Stimulated activated effector memory CD8-positive, alpha-beta T cell treated with anti-CD3 and anti-CD28 coated beads, Interleukin-12 subunit alpha, Interleukin-12 subunit beta, amount 100 ng/mL, for 72 hours (primary cell): ENCODE results near the gene OSBPL5.
A peak's percentile ranks its signal among the peaks of the same experiment; 100 is the strongest.
"Not testable (repeated sequence)": the region's sequence is repeated elsewhere in the genome, so short reads cannot be mapped to it uniquely, and the experiment has no call there.

Experiments
- ATAC-seq: fragments of 150-1000 bp; cut with Tn5 transposase; 2 replicates; pipeline ENCODE4 v1.10.0; 2021
- DNase-seq, 2 donors: peaks; one replicate each; pipeline ENCODE4 v3.0.0; 2021 to 2022; ENCODE audit warnings: low spot score in 2 of 2
- H3K27ac Mint-ChIP-seq: one replicate; pipeline ENCODE4 v1.8.0; 2022; ENCODE audit warnings: mild to moderate bottlenecking, mixed read lengths
- H3K36me3 Mint-ChIP-seq: one replicate; pipeline ENCODE4 v1.8.0; 2022; ENCODE audit warnings: mild to moderate bottlenecking, mixed read lengths
- H3K4me1 Mint-ChIP-seq: one replicate; pipeline ENCODE4 v1.8.0; 2022; ENCODE audit warnings: mixed read lengths
- H3K4me3 Mint-ChIP-seq: one replicate; pipeline ENCODE4 v1.8.0; 2022; ENCODE audit warnings: mild to moderate bottlenecking, mixed read lengths
- H3K9me3 Mint-ChIP-seq: one replicate; pipeline ENCODE4 v1.8.0; 2022; ENCODE audit warnings: mixed read lengths

Gene OSBPL5

DNA sequence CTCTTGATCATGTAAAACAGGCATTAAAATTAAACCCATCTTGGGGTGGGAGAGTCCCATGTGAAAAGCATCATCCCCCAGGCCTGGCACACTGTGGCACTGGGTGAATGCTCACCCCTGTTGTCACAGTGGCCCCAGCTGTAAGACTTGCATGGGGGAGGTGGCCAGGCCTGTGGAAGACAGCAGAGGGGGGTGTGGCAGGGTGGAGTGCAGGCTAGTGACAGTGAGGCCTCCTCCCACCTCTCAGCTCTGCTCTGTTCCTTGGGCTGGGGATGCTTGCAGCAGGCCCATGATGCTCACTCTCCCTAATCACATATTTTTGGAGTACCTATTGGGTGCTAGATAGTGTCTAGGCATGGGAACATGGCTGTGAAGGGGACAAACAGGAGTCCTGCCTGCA is 10.1 kb upstream of the OSBPL5 start:
- H3K36me3 Mint-ChIP-seq = no peaks in the 10 kb centered on the region
- ATAC-seq (no peak), DNase-seq (no peak)
- H3K27ac Mint-ChIP-seq = no peak overlapping the region
- no peak overlapping the region for H3K4me3 Mint-ChIP-seq
- H3K9me3 Mint-ChIP-seq = peaks cover 7% of the 10 kb centered on the region
- peaks cover under 1% of the 10 kb centered on the region for H3K4me1 Mint-ChIP-seq

DNA sequence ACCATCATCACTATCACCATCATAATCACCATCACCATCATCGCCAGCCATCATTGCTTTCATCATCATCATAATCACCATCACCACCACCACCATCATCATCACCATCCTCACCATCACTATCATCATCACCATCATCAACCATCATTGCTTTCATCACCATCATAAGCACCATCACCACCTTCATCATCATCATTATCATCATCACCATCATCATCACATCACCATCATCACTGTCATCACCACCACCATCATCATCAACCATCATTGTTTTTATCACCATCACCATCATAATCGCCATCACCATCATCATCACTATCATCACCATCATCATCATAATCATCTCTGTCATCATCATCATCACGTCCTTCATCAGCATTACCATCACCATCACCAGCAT is 9.3 kb upstream of the OSBPL5 start:
- H3K9me3 Mint-ChIP-seq = peaks cover 7% of the 10 kb centered on the region
- no peak overlapping the region for H3K4me3 Mint-ChIP-seq
- no peak for DNase-seq
- no peak overlapping the region for H3K27ac Mint-ChIP-seq
- ATAC-seq = no peak
- H3K4me1 Mint-ChIP-seq = peaks cover 9% of the 10 kb centered on the region
- H3K36me3 Mint-ChIP-seq = no peaks in the 10 kb centered on the region

GRCh38 chr11:3173795-3174194 is 8.7 kb upstream of the OSBPL5 start:
- Mint-ChIP-seq H3K4me3 (no peak overlapping the region), H3K27ac (no peak overlapping the region), H3K9me3 (peaks cover 7% of the 10 kb centered on the region), H3K4me1 (peaks cover 14% of the 10 kb centered on the region), H3K36me3 (no peaks in the 10 kb centered on the region)
- DNase-seq (no peak), ATAC-seq (no peak)

- Mint-ChIP-seq H3K9me3 (peaks cover 7% of the 10 kb centered on the region), H3K4me1 (peaks cover 14% of the 10 kb centered on the region), H3K36me3 (no peaks in the 10 kb centered on the region), H3K4me3 (no peak overlapping the region), H3K27ac (no peak overlapping the region)
- DNase-seq = no peak
- no peak for ATAC-seq
Observed at GRCh38 chr11:3171931-3172560, 6.9 kb upstream of the OSBPL5 start.

DNA sequence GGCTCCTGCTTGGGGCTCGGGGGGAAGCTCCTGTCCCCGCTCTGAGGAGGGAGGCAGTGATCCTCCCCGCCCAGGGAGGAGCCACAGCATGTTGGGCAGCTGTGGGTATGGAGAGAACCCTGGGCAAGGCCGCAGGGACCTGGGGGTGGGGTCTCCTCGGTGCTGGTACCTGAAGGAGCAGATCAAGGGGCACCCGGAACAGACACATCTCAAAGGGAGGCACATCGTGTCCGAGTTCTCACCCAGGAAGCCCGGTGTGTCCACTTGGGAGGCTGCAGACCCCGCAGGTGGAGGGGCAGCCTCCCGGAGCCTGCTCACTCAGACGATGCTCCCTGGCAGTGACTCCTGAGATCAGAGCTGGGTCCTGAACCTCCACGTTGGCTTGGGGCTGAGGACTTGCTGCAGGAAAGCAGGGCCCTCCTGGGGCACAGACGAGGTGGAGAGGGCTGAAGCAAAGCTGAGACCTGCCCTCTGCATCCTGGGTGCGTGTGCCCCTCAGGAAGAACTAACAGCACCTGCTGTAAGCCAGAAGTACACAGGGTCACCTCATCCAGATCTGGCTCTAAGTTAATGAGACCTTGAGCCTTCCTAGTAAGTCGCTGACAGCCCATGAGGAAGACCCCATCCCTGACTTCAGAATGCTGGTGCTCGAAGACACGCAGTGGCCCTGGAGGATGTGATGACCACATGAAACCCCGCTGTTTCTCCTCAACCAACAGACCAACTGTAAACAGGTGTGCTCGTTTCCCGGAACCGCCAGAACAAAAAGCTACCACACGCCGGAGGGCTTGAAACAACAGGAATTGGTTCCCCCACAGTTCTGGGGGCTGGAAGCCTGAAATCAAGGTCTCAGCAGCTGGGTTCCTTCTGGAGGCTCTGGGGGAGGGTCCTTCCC is 5.9 kb upstream of the OSBPL5 start:
- no peak overlapping the region for H3K27ac Mint-ChIP-seq
- peaks cover 15% of the 10 kb centered on the region for H3K4me1 Mint-ChIP-seq
- DNase-seq (no peak), ATAC-seq (no peak)
- peaks cover 7% of the 10 kb centered on the region for H3K9me3 Mint-ChIP-seq
- no peak overlapping the region for H3K4me3 Mint-ChIP-seq
- no peaks in the 10 kb centered on the region for H3K36me3 Mint-ChIP-seq

- Mint-ChIP-seq H3K36me3 (no peaks in the 10 kb centered on the region), H3K9me3 (no peaks in the 10 kb centered on the region), H3K4me1 (peaks cover 22% of the 10 kb centered on the region), H3K4me3 (peak overlapping the region; percentile 60), H3K27ac (no peak overlapping the region)
- DNase-seq (no peak), ATAC-seq (no peak)
Observed at GRCh38 chr11:3170044-3170755, 5.1 kb upstream of the OSBPL5 start.

DNA sequence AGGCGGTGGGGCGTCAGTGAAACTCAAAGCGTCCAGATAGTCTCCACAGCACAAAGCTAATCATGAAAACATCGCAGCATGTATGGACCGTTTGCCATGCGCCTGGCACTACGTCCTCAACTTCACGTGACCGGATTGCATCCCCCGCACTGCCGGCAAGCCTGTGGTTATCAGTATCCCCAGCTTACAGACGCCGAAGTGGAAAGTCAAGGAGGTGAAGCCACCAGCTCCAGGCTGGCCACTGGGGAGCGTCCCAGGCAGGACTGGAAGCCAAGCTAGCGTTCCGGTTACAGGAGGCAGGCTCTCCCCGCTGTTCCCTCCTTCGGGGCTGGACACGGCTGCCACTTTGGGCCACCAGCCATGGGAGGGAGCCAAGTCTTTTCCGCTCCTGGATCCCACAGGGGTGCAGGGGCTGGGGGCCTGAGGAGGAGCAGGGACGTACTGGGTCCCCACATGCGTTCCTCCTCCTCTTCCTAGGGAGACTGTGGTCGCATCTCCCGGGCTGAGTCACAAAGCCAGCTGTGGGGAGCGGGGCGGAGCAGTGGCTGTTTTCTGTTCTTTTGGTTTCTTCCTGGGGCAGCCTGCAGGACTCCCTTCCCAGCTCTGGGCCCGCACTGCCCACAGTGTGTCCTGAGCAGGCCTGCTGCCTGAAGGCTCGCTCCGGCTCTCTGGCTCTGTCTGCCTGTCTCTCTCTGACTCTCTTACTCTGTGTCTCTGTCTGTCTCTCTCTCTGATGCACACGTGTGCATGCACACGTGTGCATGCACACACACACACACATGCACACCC is 4.3 kb upstream of the OSBPL5 start:
- H3K36me3 Mint-ChIP-seq = no peaks in the 10 kb centered on the region
- DNase-seq (no peak), ATAC-seq (peak; percentile 14)
- H3K4me1 Mint-ChIP-seq = peaks cover 22% of the 10 kb centered on the region
- H3K9me3 Mint-ChIP-seq = no peaks in the 10 kb centered on the region
- peak overlapping the region; percentile 60 for H3K4me3 Mint-ChIP-seq
- H3K27ac Mint-ChIP-seq = no peak overlapping the region

DNA sequence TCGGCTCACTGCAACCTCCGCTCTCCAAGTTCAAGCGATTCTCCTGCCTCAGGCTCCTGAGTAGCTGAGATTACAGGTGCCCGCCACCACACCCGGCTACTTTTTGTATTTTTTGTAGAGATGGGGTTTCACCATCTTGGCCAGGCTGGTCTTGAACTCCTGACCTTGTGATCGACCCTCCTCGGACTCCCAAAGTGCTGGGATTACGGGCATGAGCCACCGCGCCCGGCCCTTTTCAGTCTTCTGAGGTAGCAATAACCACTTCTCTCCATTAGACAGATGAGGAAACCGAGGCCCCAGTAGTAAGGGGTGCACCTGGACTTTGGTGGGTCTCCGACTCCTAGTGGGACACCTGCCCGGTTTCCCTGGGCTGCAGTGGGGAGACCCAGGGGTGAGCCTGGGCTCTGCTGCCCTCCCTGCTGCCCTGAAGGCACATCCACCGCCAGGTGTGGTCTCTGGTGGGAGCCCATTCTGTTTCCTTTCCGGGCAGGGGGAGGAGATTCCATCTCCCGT is 3.7 kb upstream of the OSBPL5 start:
- peaks cover 24% of the 10 kb centered on the region for H3K4me1 Mint-ChIP-seq
- not testable (repeated sequence) for H3K36me3 Mint-ChIP-seq, DNase-seq, H3K9me3 Mint-ChIP-seq, H3K27ac Mint-ChIP-seq, ATAC-seq
- H3K4me3 Mint-ChIP-seq = peak overlapping the region; percentile 60

DNA sequence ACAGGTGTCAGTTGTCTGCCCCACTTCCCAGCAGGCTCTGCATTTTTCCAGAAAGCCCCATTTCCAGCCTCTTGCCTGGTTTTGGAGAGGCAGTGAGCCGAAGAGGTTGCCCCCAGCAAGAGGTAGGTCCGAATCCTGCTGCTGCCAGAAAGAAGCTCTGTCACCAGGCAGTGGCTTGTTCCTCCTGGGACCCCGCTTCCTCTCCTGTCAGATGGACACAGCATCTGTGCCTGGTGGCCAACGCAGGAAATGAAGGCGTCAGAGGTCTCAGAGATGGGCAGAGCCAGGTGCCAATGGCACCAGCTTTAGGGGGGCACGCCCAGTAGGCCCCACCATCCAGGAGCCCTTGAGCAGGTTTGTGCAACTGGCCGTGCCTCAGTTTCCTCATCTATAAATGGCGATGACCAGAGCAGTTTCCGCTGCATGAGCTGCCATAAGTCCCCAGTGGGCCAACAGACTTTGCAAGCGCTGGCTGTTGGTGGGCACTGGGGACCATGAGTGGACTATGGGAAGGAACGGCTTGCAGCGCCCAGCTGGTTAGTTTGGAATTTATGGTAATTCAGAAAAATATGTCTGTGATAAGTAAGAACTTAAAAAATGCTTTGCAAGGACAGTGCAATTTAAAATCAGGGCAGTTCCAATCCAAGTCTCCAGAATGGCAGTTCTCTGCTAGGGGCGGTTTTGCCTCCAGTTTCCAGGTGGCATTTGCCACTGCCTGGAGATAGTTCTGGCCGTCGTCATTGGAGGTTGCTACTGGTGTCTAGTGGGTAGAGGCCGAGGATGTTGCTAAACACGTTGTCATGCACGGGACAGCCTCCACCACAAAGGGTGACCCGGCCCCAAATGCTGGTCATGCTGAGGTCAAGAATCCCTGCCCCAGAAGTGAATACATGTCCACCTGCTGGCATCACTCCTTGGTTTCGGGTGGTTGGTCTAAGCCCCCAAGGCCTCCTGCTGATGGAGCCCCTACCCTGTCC is 2.3 kb upstream of the OSBPL5 start:
- no peak for ATAC-seq
- peaks cover 37% of the 10 kb centered on the region for H3K4me1 Mint-ChIP-seq
- H3K27ac Mint-ChIP-seq = no peak overlapping the region

GRCh38 chr11:3166268-3167142 is 1.4 kb upstream of the OSBPL5 start:
- Mint-ChIP-seq H3K27ac (no peak overlapping the region), H3K36me3 (no peaks in the 10 kb centered on the region), H3K4me1 (peaks cover 43% of the 10 kb centered on the region), H3K4me3 (peak overlapping the region; percentile 74), H3K9me3 (no peaks in the 10 kb centered on the region)
- no peak for ATAC-seq
- no peak for DNase-seq

More for the DNA sequence above, 2.3 kb upstream of the OSBPL5 start:
- no peaks in the 10 kb centered on the region for H3K9me3 Mint-ChIP-seq
- no peak for DNase-seq
- H3K36me3 Mint-ChIP-seq = no peaks in the 10 kb centered on the region
- H3K4me3 Mint-ChIP-seq = no peak overlapping the region

DNA sequence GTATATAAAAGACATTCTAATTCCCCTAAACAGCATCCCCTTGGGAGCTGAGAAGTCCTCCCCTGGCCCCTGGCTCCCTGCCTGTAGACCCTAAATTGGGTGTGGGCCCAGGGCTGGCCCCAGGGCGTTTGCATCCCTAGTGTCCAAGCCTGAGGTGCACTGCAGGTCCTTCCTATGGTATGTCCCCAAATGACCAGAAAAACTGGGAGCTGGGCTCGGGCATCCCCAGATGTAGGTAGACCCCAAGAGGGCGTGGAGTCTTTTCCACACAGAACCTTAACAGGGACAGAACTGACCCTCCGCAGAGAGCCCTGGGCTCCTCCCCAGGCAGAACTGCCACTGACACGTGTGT is 782 bp upstream of the OSBPL5 start:
- Mint-ChIP-seq H3K4me3 (peak overlapping the region; percentile 74), H3K36me3 (no peaks in the 10 kb centered on the region), H3K9me3 (no peaks in the 10 kb centered on the region), H3K27ac (peak overlapping the region; percentile 85), H3K4me1 (peaks cover 49% of the 10 kb centered on the region)
- ATAC-seq (no peak), DNase-seq (no peak)

GRCh38 chr11:3164552-3165151 is 458 bp downstream of the OSBPL5 start:
- peak; percentile 46 for ATAC-seq
- peak overlapping the region; percentile 74 for H3K4me3 Mint-ChIP-seq

GRCh38 chr11:3164138-3164551 is 965 bp downstream of the OSBPL5 start:
- Mint-ChIP-seq H3K27ac (peak overlapping the region; percentile 80), H3K9me3 (no peaks in the 10 kb centered on the region), H3K4me1 (peaks cover 51% of the 10 kb centered on the region), H3K36me3 (no peaks in the 10 kb centered on the region), H3K4me3 (peak overlapping the region; percentile 74)
- DNase-seq (no peak), ATAC-seq (no peak)

More at GRCh38 chr11:3164552-3165151, 458 bp downstream of the OSBPL5 start:
- Mint-ChIP-seq H3K36me3 (no peaks in the 10 kb centered on the region), H3K9me3 (no peaks in the 10 kb centered on the region), H3K27ac (no peak overlapping the region), H3K4me1 (peaks cover 51% of the 10 kb centered on the region)
- DNase-seq = no peak
